HuH-7 (cell line): ENCODE data around the gene PCLO.

Experiments used
- DNase-seq: peaks from one replicate; pipeline ENCODE4 v3.0.0; 2011; ENCODE audit warnings: low spot score

The PCLO gene

DNA sequence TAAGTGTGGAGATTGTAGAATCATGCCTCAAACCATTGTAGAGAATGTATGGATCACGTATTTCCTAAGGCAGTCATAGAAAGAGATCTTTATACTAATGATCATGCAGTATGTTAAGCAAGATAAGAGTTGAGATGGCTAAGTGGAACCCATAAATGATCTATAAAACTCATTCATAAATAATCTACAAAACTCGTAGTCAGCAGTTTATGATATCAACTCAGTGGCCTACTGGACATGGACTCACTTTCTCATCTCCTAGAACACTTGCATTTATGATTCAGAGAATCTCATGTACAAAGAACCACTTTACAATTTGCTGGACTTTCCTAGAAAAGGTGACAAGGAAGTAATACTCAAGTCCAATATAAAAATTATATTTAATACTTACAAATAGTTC is 339.6 kb downstream of the PCLO start:
- no peak for DNase-seq

DNA sequence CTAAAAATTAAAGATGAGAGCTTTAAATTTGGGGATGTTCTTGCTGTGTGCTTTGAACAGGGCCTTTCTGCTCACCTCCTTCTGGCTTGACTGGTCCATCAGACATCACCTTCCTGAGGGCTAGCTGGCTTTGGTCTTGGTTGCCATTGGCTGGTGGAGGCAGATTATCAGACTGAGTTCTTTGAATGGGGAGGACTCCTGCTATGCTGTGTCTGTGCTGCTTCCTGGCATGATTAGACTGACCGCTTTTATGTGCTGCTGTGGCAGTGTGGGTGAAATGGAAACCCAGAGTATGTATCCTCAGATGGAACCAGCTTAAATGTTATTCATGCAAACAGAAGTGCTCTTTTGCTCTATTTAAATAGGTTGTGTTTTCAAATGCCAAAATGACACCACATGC is 341.6 kb downstream of the PCLO start:
- DNase-seq = no peak

DNA sequence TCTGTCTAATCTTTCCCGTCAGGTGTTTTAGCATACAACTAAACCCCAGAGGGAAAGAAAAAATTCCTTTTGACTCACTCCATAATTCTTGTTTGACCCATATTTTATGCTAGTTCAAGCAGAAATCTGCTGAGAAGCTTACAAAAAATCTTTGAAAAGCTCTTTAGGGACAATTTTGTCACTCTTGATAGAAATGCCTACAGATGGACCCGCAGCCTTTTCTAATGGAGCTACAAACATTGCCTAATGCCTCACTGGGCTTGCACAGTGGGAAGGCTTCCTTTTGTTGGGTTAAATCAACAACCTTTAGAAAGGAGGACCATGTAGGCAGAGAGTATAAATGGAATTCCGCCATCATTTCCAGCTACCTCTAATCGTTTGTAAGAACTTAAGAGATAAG is 344.5 kb downstream of the PCLO start:
- no peak for DNase-seq

DNA sequence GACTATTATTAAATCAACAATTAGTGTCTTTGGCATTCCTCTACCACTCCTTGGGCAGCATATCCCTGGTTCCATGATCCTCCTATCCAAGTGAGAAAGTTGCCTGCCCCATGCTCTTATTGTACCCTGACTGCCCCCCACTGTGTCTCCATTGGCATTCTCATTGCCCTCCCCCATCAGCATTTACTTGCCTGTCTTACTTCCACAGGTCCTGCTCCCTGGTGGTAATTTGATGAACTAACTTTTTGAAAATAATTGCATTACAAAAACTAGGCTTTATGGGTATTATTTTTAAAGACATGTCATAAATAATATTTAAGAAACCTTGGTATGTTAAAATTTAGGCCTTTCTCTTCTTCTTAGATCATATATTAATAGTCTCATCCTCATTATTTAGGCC is 346.4 kb downstream of the PCLO start:
- DNase-seq = no peak

DNA sequence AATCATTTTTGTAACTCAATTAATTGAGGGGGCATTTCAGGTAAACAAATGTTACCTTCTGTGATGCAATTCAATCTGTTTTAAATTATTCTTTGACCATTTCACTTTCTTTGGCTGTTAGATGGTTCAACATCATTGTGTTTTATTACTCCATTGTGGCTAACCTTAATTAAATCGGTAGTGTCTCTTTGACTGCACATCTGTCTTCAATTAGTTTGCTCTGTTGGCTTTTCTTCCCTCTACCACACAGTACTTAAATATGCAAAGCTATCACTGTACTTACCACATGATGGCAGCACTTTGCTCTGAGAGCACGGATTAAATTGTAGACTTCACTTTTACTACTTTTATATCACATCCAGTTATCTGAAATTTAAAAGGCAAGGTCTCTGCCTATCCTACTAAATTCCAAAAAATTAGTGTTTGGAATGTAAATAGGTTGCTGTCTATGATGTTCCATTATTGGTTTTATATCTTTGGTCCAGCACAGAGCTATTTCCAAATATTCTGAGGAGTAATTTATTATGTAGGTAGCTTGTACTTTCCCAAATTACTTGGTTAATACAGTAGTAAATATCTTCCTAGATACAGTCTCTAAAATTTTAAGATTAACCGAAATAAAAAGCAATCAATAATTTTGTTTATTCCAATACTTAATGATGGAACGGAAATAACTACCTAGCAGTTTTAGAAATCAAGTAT is 352.0 kb downstream of the PCLO start:
- peak; percentile 42 for DNase-seq

DNA sequence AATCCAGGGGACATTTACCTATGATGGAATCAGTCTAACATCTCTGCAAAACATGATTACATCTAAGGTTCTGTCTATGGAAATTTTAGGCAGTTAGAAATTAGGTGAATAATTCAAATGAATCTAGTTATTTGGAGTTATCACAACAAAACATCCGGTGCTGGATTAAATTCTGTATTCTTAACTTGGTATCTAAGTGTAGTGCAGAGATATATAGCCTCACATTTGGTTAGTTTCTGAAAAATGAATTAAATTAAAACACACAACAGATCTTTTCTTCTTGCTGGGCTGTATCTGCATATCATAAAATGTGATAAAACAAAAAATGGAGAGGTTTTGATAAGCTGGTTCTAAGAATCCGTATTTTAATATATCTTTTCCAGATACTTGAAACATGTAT is 354.1 kb downstream of the PCLO start:
- no peak for DNase-seq

DNA sequence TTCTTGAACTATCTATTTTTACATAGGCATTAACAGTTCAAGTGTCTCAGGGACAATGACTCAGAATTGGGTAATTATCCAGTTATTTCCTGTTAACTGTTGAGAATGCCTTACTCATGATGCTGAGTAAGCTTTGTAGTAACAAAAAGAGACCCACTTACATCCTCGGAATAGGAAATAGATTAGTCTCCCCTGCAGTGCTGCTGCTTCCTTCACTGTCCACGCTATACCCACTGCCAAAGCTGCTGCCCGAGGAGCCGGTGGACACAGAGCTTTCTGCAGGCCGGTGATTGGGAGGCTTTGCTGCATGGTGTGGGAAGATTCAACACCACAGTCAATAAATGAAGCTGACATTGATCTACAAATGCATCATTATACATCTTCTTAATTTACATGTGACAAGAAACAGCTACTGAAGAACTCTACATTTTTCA is 357.1 kb downstream of the PCLO start:
- no peak for DNase-seq

DNA sequence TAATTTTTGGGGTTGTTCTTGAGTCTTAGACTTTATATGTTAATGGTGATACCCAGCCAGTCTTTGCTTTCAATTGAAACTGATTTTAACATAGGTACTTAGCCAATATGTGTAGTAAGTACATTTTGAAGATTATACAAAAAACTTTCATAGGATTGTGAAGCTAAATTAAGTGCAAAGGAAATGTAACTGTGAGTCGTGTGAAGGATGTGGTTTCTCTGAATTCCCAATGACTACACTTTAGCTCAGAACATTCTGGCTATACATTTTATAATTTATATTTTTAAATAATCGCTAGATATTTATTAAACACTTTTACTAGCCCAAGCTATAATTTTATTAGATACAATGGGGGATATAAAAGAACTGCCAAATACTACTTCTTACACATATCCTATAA is 359.3 kb downstream of the PCLO start:
- DNase-seq = no peak

DNA sequence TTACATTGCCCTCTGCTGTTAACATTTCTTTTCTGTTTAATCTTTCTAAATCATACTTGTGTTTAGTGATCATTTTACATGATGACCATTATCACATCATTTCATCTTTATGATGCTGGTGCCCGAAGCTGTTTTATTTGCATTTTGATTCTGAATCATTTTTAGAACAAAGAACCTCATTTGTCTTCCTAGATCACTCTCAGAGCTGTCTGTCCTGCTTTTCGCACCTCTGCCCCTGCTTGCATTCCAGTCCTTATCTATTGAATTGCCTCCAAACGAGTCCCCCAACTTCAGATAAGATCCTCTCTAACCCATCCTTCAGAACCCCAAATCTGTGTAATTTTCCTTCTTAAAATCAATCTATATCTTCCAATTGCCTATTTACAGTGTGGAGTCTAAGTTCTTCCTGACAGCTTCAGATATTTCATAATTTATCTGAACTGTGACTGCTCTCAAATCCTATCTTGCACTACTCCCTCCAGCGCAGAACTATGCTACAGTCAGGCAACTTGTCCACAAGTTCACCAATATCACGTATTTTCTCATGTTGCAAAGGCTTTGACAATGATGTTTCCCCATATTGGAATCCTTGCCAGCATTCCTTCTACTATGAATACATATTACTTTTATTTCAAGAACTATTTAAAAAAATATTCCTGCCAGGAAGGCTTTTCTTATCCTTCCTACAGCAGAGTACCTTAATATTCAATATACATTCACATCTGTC is 372.6 kb downstream of the PCLO start:
- DNase-seq = no peak

DNA sequence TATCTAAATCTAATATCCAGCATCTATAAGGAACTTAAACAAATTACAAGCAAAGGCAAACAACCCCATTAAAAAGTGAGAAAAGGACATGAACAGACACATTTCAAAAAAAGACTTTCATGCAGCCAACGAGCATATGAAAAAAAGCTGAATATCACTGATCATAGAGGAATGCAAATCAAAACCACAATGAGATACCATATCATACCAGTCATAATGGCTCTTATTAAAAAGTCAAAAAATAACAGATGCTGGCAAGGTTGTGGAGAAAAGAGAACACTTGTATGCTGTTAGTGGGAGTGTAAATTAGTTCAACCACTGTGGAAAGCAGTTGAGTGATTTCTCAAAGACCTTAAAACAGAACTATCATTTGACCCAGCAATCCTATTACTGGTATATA is 384.7 kb downstream of the PCLO start:
- DNase-seq = no peak

DNA sequence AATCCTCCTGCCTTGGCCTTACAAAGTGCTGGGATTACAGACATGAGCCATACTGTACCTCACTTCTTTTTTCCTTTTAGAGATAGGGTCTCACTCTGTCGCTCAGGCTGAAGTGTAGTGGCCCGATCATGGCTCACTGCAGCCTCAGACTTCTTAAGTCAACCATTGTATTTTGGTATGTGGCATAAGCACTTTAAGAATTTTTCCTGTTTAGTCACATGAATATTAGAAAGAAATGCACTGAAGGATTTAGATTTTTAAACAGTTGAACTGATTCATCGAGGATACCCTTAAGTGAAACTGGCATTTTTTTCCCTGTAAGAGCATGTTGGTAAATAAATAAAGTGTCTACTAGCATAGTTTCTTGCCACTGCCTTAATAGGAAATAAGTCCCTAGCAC is 399.8 kb downstream of the PCLO start:
- DNase-seq = no peak

DNA sequence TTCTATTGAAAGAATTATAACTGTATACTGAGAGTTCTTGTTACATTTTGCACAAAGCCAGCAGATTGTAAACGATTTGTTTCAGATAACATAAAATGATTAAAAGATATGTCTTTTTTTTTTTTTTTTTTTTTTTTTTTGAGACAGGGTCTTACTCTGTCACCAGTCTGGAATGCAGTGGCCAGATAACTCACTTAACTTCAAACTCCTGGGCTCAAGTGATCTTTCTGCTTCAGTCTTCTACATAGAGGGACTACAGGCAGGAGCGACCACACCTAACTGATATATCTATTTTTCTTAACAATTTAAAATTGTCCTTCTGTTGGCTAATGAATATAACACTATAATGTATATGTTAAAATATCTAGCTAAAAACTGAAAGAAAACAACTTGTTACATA is 401.9 kb downstream of the PCLO start:
- DNase-seq = no peak

DNA sequence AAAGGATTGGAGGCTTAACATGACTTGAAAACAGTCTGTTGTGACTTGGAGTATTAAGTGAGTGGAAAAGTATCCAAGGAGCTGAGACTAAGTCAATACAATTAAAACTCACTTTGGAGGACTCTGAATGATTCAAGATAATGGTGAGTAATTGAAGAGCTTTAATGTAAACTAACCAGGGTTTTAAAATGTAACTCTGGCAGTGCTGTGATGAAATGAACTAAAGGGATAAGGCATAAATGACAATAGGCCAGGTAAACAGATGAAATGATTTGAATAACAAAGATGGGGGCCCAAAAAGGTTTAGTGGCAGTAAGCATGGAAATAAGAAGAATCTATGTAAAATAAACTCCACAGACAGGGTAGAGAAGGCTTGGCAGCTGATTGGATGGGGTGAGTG is 402.6 kb downstream of the PCLO start:
- DNase-seq = no peak

DNA sequence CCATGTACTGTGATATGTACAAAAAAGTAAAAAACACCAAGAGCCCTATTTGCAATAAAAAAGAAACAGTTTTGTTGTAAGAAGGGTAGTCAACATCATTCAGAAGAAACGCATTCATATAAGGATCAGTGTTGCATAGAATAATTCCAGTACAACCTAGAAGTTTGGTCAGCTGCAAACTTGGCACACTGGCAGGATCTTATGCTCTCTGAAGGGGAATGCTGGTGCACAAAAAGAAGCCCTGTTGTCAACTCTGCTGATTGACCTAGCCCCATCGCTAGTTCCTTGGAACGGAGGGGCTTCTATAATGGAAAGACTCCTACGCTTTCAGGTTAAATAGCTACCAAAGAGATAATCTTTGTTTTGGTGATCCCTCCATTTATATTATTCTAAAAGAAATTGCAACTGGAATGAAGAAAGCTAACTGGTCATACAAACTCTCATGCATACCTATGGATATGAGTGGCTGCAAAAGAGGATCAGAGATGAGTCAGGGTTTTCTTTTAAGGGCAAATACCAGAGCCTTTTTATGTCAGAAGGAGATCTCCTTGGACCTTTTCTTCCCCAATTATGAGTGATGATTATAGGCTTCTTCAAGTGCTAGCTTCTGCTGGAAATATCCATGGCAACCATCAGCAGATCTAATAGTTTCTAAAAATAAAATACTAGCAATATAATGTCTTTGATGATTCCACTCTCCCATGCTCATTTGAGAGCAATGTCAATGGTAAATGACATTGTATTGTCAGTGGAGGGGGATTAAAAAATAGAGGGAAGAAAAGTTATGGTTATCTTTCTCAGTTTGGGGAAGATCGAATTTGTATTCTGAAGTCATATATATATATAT is 406.8 kb downstream of the PCLO start:
- DNase-seq = no peak

DNA sequence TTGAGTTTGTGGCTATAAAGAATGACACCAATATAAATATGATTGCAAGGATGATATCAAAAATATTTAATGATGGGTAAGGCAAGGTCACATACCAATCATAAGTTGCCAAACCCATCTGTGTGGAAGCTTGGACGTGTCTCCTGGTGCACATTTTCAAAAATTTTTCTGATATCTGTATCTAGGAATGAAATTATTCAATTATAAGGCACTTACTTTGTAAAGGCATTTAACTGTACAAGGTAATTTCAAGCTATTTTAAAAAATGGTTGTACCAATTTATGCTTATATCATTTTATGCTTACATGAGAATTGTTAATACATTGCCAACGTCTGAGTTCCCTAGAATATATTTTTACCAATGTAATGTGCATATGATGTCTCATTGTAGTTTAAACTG is 412.7 kb downstream of the PCLO start:
- DNase-seq = no peak

DNA sequence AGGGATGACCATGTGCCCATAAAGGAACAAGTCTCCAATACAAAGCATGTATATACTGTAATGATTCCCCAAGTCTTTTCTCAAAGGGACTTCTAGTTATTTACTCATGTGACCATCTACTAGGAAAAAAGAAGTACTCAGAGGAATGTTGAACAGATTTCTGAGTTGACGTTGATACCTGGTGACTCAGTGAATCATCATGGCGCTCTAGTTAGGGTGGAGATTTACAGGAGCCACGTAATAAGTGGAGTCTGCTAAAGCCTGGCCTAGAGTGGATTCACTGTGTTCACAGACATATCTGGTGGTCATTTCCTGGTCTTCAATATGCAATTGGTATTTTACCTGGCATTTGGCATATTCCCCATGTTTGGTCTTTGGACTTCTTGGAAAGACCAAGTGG is 416.9 kb downstream of the PCLO start:
- no peak for DNase-seq

DNA sequence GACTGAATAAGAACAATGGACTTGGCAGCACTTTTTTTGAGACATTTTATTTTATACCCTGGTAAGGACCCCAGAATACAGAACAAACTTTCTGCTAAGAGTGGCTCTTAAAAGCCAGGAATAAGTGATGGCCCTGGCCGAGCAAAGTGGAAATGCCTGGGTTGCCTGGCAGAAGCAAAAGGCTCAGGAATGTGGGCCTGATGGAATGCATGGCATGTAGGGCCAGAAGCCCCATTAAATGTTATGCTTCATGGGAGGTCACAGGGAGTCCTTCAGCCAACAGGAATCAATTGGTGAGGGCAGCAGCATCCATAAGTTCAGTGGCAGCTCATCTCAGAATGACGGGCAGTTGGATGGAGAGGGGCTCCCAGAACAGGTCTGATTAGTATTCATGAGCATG is 417.6 kb downstream of the PCLO start:
- DNase-seq = no peak

DNA sequence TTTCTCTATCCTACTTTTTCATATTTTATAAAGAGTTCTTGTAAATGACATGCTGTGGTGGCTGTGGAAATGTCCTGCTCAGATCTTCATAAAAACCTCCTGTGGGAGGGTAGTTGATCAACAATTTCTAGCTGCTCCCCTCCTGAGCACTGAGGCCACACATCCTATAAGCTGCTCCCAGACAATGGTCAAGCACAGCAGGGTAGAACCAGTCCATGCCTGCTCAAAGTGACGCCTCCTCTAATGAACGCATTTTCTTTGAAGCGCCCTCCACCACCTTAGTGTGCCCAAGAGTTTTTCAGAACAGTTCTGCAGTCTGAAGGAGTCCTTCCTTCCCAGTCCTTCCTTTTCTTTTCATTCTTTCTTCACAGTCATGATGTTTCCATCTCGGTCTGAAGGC is 420.5 kb downstream of the PCLO start:
- no peak for DNase-seq

DNA sequence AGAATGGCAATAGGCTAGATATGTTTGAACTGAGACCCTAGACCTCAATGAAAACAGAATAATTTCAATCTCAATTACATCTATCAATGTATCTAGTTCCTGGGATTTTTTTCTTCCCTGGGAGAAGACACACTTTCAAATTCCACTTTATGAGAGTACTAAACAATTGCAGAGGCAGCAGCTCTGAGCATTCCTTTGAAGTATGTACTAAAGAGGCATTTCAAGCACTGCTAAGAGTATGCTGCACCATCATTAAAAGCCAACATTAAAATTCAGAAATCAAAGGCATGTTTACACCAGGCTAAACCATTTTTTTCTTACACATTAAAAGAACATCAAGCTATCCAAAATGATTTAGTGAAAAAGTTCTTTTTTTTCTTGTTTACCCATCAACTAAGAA is 421.2 kb downstream of the PCLO start:
- DNase-seq = no peak

DNA sequence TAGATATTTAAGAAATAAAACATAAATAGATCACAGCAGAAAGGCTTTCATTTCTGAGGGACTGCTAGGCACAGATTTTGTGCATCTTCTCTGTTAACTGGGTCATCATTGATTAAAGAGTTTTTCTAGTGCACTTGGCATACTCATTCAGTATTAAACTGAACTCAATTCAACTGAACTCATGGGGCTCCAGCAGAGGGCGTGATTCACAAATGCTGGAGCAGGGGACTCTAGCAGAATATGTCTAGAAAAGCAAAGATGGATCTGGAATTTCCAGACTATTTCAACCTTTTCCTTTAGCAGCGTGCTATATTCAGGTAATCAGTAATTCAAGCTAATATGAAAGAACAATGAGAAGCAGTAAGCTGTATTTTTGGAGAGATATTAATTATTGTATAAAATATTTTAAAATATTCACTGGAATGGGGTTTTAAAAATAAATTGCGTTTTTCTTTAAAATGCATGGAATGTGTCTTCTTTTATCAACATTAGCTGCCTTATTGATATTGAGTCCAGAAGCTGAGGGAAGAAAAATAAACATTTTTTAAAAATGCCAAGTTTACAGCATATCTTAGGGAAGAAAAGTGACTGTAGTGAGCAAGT is 422.3 kb downstream of the PCLO start:
- peak; percentile 10 for DNase-seq

DNA sequence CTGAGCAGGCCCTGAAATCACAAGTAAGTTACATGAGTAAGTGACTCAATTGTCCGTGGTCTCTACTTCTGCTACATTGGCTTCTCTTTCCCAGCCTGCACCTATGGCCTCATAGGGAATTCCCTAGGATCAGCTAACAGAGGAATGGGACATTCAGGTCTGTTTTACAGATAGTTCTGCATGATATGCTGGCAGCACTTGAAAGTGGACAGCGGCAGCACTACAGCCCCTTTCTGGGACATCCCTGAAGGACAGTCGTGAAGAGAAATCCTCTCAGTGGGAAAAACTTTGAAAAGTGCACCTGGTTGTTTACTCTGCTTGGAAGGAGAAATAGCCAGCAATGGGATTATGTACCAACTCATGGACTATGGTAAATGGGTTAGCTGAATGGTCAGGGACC is 426.1 kb downstream of the PCLO start:
- no peak for DNase-seq

DNA sequence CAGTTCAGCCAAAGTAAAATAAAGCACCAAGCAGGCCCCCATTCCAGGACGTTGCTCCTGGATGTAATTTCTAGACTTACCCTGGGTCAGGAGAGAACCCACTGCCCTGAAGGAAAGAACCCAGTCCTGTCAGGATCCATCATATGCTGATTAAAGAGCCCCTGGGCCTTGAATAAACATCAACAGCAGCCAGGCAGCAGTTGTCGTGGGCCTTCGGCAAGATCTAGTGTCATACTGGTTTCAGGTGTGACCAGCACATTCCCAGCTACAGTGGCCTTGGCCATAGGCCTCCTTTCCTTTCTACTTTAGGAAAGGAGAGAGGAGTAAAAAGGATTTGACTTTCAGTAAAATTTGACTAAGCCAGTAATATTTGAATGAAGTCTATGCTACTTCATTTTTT is 430.0 kb downstream of the PCLO start:
- no peak for DNase-seq
